ENCODE data around the gene HDDC3. TPM values are rescaled to one million over a fixed set of nuclear protein-coding genes. Genes with fewer than 3 reads are reported as not detected.
A peak's percentile ranks its signal among the peaks of the same experiment; 100 is the strongest.

The HDDC3 gene, protein sequence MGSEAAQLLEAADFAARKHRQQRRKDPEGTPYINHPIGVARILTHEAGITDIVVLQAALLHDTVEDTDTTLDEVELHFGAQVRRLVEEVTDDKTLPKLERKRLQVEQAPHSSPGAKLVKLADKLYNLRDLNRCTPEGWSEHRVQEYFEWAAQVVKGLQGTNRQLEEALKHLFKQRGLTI
- total RNA-seq (2022) (20.0 and 21.6 TPM in 2 replicates), Bru-seq, nascent RNA (percentile 57 among the genes with signal in this experiment), BruChase-seq, experiment 1, labeled RNA remaining after a 2-hour chase (percentile 53 among the genes with signal in this experiment), BruChase-seq, experiment 2, labeled RNA remaining after a 6-hour chase (percentile 59 among the genes with signal in this experiment)
- long read RNA-seq, full-length matches to known transcripts, result 38 of 43 reads
- long read RNA-seq, partial matches to known transcripts, result 2 of 43 reads
- long read RNA-seq, other reads (novel, unspliced or antisense), result 3 of 43 reads

DNA sequence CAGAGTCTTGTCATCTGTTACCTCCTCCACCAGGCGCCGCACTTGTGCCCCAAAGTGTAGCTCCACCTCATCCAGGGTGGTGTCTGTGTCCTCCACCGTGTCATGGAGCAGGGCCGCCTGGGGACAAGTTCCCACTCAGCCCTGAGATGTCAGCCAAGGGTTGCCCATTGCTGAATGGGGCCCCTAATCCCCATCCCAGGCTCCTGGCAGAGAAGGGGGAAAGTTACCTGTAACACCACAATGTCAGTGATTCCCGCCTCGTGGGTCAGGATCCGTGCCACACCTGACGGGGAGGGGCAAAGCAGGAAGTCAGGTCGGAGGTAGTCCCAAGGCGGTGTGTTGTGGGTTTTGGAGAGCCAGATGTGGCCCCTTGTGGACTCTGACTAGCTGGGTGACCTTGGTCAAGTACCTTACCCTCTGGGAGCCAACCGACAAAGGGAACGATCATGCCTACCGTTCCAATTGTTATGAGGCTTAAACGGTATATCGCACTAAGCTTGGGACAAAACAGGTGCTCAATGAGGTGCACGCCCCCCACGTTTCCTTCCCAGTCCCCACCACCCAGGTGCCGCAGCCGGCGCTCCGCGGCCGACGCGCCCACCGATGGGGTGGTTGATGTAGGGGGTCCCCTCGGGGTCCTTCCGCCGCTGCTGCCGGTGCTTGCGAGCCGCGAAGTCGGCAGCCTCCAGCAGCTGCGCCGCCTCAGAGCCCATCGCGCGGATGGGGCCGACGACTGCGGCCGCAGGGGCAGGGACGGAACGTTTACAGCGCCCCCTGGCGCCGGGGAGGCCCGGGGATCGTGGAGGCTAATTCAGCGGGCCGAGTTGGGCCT, at the start of gene HDDC3:
TSS of gene HDDC3 (minus strand) at position 722 of the 832 bp plus-strand sequence. CDS start at position 713, 9 bp downstream.
- ChIA-PET POLR2A (interaction anchor here (0.6 to 1.7 kb wide), 6 partner anchors 23 to 1483 kb away, joined by 3 to 17 read pairs (median 5); partner anchors contain the start of genes MAN2A2, PRC1 and RCCD1), CTCF (interaction anchor here (0.5 to 3.6 kb wide), 30 partner anchors 9 to 1951 kb away, joined by 3 to 53 read pairs (median 4); partner anchors contain the start of genes BLM, MAN2A2, PRC1 and RCCD1)
- no TSS peak for BruUV-seq (replicated peaks)
- peak within 1 kb of the TSS; percentile 93 for H3K27ac Mint-ChIP-seq (ENCODE audit: unreplicated experiment)
- Histone ChIP-seq H3K9me3 (no peaks in the 10 kb centered on the region), H3K4me1 (peaks cover 16% of the 10 kb centered on the region), H3K27me3 (replicated peaks; ENCODE audit: control insufficient read depth, insufficient read depth, low read length) (no peaks in the 10 kb centered on the region; the same call in 1 of the 2 replicates), H3K36me3 (ENCODE audit: control insufficient read depth, insufficient read depth, low read length) (no peaks in the 10 kb centered on the region), H3K4me3 (ENCODE audit: low read depth, low read length) (peak within 1 kb of the TSS; percentile 71)
- peaks cover 29% of the 10 kb centered on the region for H3K36me3 Mint-ChIP-seq (ENCODE audit: insufficient read depth, unreplicated experiment)
- intact Hi-C loops (cut with micrococcal nuclease; ENCODE audit: unreplicated experiment), result loop anchor here (10.0 kb wide), 1 partner anchor 343 kb away; no protein-coding TSS in a partner anchor
- peaks cover 22% of the 10 kb centered on the region for H3K4me1 Mint-ChIP-seq (ENCODE audit: low read depth, unreplicated experiment)
- H3K4me3 Mint-ChIP-seq (ENCODE audit: unreplicated experiment), result peak within 1 kb of the TSS; percentile 96
- H3K9me3 Mint-ChIP-seq (ENCODE audit: unreplicated experiment), result no peaks in the 10 kb centered on the region
- no peaks in the 10 kb centered on the region for H3K27me3 Mint-ChIP-seq (ENCODE audit: insufficient read depth, unreplicated experiment)
- peak; percentile 92 to 94 for DNase-seq
- TF ChIP-seq, protein P1, sequence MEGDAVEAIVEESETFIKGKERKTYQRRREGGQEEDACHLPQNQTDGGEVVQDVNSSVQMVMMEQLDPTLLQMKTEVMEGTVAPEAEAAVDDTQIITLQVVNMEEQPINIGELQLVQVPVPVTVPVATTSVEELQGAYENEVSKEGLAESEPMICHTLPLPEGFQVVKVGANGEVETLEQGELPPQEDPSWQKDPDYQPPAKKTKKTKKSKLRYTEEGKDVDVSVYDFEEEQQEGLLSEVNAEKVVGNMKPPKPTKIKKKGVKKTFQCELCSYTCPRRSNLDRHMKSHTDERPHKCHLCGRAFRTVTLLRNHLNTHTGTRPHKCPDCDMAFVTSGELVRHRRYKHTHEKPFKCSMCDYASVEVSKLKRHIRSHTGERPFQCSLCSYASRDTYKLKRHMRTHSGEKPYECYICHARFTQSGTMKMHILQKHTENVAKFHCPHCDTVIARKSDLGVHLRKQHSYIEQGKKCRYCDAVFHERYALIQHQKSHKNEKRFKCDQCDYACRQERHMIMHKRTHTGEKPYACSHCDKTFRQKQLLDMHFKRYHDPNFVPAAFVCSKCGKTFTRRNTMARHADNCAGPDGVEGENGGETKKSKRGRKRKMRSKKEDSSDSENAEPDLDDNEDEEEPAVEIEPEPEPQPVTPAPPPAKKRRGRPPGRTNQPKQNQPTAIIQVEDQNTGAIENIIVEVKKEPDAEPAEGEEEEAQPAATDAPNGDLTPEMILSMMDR (IDR thresholded peaks at IDR 0.05; ENCODE audit: insufficient read depth in 1 of 2, low read depth in 1 of 2, low read length in 1 of 2, severe bottlenecking in 1 of 2, unreplicated experiment in 1 of 2), result peak; percentile 75 to 93

DNA sequence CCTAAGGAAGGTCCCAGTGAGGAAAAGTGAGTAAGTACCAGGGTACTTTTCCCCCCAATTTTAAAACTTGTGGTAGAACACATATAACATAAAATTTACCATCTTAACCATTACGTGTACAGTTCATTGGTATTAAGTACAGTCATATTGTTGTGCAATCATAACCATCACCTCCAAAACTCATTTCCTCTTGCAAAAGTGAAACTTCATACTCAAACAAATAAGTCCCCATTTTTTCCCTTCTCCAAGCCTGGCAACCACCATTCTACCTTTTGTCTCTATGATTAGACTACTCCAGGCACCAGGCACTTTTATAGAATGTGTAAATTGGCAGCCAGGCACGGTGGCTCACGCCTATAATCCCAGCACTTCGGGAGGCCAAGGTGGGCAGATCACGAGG, 49.8 kb upstream of the HDDC3 start:
- CTCF ChIA-PET, result no interaction called here
- H3K27ac Mint-ChIP-seq (ENCODE audit: unreplicated experiment), result no peak overlapping the region
- H3K4me3 ChIP-seq (ENCODE audit: low read depth, low read length), result no peak overlapping the region
- POLR2A ChIA-PET, result no interaction called here
- H3K36me3 Mint-ChIP-seq (ENCODE audit: insufficient read depth, unreplicated experiment), result peaks cover 73% of the 10 kb centered on the region
- no peaks in the 10 kb centered on the region for H3K9me3 ChIP-seq
- no peak for DNase-seq
- peaks cover 2% of the 10 kb centered on the region for H3K36me3 ChIP-seq (ENCODE audit: control insufficient read depth, insufficient read depth, low read length)
- TF ChIP-seq, protein P1 (IDR thresholded peaks at IDR 0.05; ENCODE audit: insufficient read depth in 1 of 2, low read depth in 1 of 2, low read length in 1 of 2, severe bottlenecking in 1 of 2, unreplicated experiment in 1 of 2), result no peak
- no peaks in the 10 kb centered on the region for H3K4me1 Mint-ChIP-seq (ENCODE audit: low read depth, unreplicated experiment)
- no peaks in the 10 kb centered on the region for H3K9me3 Mint-ChIP-seq (ENCODE audit: unreplicated experiment)
- intact Hi-C loops (cut with micrococcal nuclease; ENCODE audit: unreplicated experiment), result no loop called here
- H3K4me1 ChIP-seq, result no peaks in the 10 kb centered on the region
- no peak overlapping the region for H3K4me3 Mint-ChIP-seq (ENCODE audit: unreplicated experiment)
- no peaks in the 10 kb centered on the region for H3K27me3 Mint-ChIP-seq (ENCODE audit: insufficient read depth, unreplicated experiment)
- no TSS peak for BruUV-seq (replicated peaks)
- no peaks in the 10 kb centered on the region for H3K27me3 ChIP-seq (replicated peaks; ENCODE audit: control insufficient read depth, insufficient read depth, low read length)

DNA sequence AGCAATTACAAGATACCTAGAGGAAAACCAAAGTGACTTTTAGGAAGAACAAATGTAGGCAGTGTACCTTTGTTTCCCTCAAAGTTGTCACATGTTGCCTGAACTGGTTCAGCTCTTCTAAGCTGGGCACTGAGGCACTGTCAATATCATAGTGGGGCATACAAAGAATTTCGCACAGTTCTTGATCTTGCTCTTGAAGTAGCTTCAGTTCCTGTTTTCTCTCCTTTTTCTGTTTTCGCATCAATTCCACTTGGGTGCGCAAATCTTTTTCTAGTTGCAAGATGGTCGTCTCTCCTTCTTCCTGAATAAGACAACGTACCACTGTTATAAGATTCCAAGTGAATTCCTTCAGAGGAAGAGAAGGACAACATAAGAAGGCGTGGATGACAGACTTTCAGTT, 49.3 kb upstream of the HDDC3 start:
- no TSS peak for BruUV-seq (replicated peaks)
- no peak overlapping the region for H3K4me3 ChIP-seq (ENCODE audit: low read depth, low read length)
- no peaks in the 10 kb centered on the region for H3K27me3 ChIP-seq (replicated peaks; ENCODE audit: control insufficient read depth, insufficient read depth, low read length)
- POLR2A ChIA-PET, result no interaction called here
- Mint-ChIP-seq H3K9me3 (ENCODE audit: unreplicated experiment) (no peaks in the 10 kb centered on the region), H3K4me3 (ENCODE audit: unreplicated experiment) (no peak overlapping the region), H3K27me3 (ENCODE audit: insufficient read depth, unreplicated experiment) (no peaks in the 10 kb centered on the region), H3K36me3 (ENCODE audit: insufficient read depth, unreplicated experiment) (peaks cover 73% of the 10 kb centered on the region), H3K27ac (ENCODE audit: unreplicated experiment) (no peak overlapping the region), H3K4me1 (ENCODE audit: low read depth, unreplicated experiment) (no peaks in the 10 kb centered on the region)
- H3K36me3 ChIP-seq (ENCODE audit: control insufficient read depth, insufficient read depth, low read length), result peaks cover 2% of the 10 kb centered on the region
- TF ChIP-seq, protein P1 (IDR thresholded peaks at IDR 0.05; ENCODE audit: insufficient read depth in 1 of 2, low read depth in 1 of 2, low read length in 1 of 2, severe bottlenecking in 1 of 2, unreplicated experiment in 1 of 2), result no peak
- H3K9me3 ChIP-seq, result no peaks in the 10 kb centered on the region
- CTCF ChIA-PET, result no interaction called here
- no peaks in the 10 kb centered on the region for H3K4me1 ChIP-seq
- intact Hi-C loops (cut with micrococcal nuclease; ENCODE audit: unreplicated experiment), result no loop called here
- DNase-seq, result no peak
